Heart right ventricle (tissue), 16 donors: ENCODE results near the gene TERF2IP. TPM values are rescaled to one million over a fixed set of nuclear protein-coding genes. Genes with fewer than 3 reads are reported as not detected.

Experiments
- ATAC-seq, 8 donors: fragments of 200-7000 bp; cut with Tn5 transposase; one replicate each; pipeline ENCODE4 v1.9.1; 2020; ENCODE audit warnings: mild to moderate bottlenecking in 8 of 8, moderate library complexity in 8 of 8, moderate number of reproducible peaks in 1 of 8
- DNase-seq, 2 donors: peaks; one replicate each; pipeline ENCODE4 v3.0.0-alpha.2; 2020
- H3K27ac ChIP-seq, 10 donors: fragments of 200-600 bp; sonication (generic) in 2 of 10; one replicate each; pipeline versions ENCODE4 v1.5.0 to v1.8.0; 2020 to 2022; ENCODE audit warnings: mild to moderate bottlenecking in 3 of 10
- H3K27me3 ChIP-seq, 7 donors: fragments of 200-600 bp; one replicate each; pipeline ENCODE4 v1.8.0; 2021 to 2022; ENCODE audit warnings: mild to moderate bottlenecking in 2 of 7
- H3K36me3 ChIP-seq, 9 donors: fragments of 200-600 bp; sonication (generic) in 1 of 9; one replicate each; pipeline versions ENCODE4 v1.5.0 to v1.8.0; 2020 to 2022; ENCODE audit warnings: mild to moderate bottlenecking in 2 of 9
- H3K4me1 ChIP-seq, 9 donors: fragments of 200-600 bp; sonication (generic) in 1 of 9; one replicate each; pipeline versions ENCODE4 v1.5.0 to v1.8.0; 2020 to 2022; ENCODE audit warnings: mild to moderate bottlenecking in 4 of 9
- H3K4me3 ChIP-seq, 10 donors: fragments of 200-600 bp; sonication (generic) in 2 of 10; one replicate each; pipeline versions ENCODE4 v1.5.0 to v1.8.0; 2020 to 2022; ENCODE audit warnings: mild to moderate bottlenecking in 7 of 10, moderate library complexity in 2 of 10
- H3K9me3 ChIP-seq, 11 donors: fragments of 200-600 bp in 10 of 11; sonication (generic) in 2 of 11; one replicate each; pipeline versions ENCODE4 v1.5.0 to v1.8.0; 2013 to 2022; ENCODE audit warnings: mild to moderate bottlenecking in 2 of 11, control low read depth in 1 of 11, moderate library complexity in 1 of 11
- WGBS, 2 donors: extraction: QIAGEN DNeasy Blood & Tissue Kit; methylation state at CpG; one replicate each; pipeline ENCODE4 v1.1.7; 2013; ENCODE audit warnings: inconsistent platforms in 1 of 2; 5-methylcytosine and 5-hydroxymethylcytosine counted together
- intact Hi-C, 10 donors: fragments of 100-400 bp; cut with DNase I; formaldehyde crosslinking; loops; one replicate each; pipeline versions ENCODE4 v1.11.1 to v1.14.2; 2022
- polyA plus RNA-seq, 2 donors: library from polyadenylated mRNA; stranded (reverse); fragments of 200-250 nt; gene quantifications; one replicate each; pipeline ENCODE4 v1.2.3, GENCODE V29; 2013
- total RNA-seq, 10 donors: library from RNA; stranded (reverse); fragmentation: NEBNext Ultra II Directional in 3 of 10; extraction: Animal tissue kit (Norgen Biotek cat#: 25700) in 3 of 10; gene quantifications; one replicate each; pipeline versions ENCODE4 v1.2.1 to v1.2.4, GENCODE V29; 2021 to 2023
- TF ChIP-seq, protein P1 (sequence below), 9 donors: fragments of 200-600 bp; sonication (generic) in 2 of 9; IDR thresholded peaks; one replicate each; pipeline versions ENCODE4 v1.5.0 to v1.8.0; 2021 to 2022; ENCODE audit warnings: antibody characterized with exemption in 9 of 9, mild to moderate bottlenecking in 5 of 9, moderate library complexity in 1 of 9
- donor health status: Arrhythmogenic right ventricular cardiomyopathy.
- donor health status: ischemic (EF 13 %, LVEDD 7.1; RV severe dilation, severe dysfunction).
- donor health status: healthy with polysubstance abuse.
- donor health status: DM: no; HTN: yes; CAD: no.
- donor health status: DM: no; HTN: no; CAD: no.
- donor health status: ischemic (EF 25% LVEDD 6.9; RV normal size, moderate dysfunction).
- donor health status: ischemic (EF 25% LVEDD 5.7; RV mildly dilated, moderate dysfunction).
- donor health status: healthy.
- donor health status: DM: yes; HTN: yes; CAD: no.
- donor health status: Ischemic cardiomyopathy.
- donor health status: ischemic (EF 35%, LVEDD 5.7; RV mildly dilated, moderate dysfunction).
- donor health status: nonischemic (EF 11% LVEDD 7.7; RV severe dilation, severe dysfunction).
- donor health status: DM: yes; HTN: yes; CAD: no.
- donor health status: PGD.
- donor health status: ischemic (EF 29% LVEDD 5.4; RV normal size, mild dysfunction).
- donor health status: nonischemic (EF 23%, LVEDD 6.1; RV moderate dilation, normal function).

The TERF2IP gene
- total and polyA plus RNA-seq, 12 donors = 43.3 to 79.3 (median 64.5) TPM

DNA sequence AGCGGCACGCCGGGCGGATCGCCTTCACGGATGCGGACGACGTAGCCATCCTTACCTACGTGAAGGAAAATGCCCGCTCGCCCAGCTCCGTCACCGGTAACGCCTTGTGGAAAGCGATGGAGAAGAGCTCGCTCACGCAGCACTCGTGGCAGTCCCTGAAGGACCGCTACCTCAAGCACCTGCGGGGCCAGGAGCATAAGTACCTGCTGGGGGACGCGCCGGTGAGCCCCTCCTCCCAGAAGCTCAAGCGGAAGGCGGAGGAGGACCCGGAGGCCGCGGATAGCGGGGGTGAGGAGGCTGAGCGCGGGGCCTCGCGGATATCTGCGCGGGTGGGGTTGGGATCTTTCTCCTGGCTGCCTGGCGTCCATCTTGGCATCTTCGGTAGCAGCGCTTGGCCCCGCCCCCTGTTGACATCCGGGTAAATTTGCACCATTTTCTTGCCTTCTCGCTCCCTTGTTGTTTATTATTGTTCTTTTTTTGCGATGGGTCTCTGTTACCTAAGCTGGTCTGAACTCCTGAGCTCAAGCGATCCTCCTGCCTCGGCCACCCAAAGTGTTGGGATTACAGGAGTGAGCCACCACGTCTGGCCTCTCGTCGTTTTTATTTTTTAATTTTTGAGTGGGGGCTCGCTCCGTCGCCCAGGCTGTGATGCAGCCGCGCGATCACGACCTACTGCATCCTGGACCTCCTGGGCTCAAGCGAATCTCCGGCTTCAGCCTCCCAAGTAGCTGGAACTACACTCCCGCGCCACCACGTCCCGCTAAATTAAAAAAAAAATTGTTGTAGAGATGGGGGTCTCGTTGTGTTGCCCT is 898 bp downstream of the TERF2IP start:
- intact Hi-C loops = loop anchor here in 3 of 10 donors (5.0 to 10.0 kb wide), 3 partner anchors 91 to 116 kb away; partner anchors contain the start of gene TMEM231 (in 1 of the 3)
- 0% methylated on average over 62 of the region's 62 CpGs for WGBS, 2 donors
- Histone ChIP-seq H3K4me1 (peaks cover 0 to 72% (median 68%) of the 10 kb centered on the region in 9 donors), H3K27ac (peak overlapping the region; percentile 90 to 99 (median 98)), H3K4me3 (peak overlapping the region; percentile 62 to 100 (median 96)), H3K36me3 (peaks cover 0 to 26% (median 0%) of the 10 kb centered on the region in 9 donors), H3K9me3 (no peaks in the 10 kb centered on the region), H3K27me3 (no peaks in the 10 kb centered on the region)
- TF ChIP-seq, protein P1, sequence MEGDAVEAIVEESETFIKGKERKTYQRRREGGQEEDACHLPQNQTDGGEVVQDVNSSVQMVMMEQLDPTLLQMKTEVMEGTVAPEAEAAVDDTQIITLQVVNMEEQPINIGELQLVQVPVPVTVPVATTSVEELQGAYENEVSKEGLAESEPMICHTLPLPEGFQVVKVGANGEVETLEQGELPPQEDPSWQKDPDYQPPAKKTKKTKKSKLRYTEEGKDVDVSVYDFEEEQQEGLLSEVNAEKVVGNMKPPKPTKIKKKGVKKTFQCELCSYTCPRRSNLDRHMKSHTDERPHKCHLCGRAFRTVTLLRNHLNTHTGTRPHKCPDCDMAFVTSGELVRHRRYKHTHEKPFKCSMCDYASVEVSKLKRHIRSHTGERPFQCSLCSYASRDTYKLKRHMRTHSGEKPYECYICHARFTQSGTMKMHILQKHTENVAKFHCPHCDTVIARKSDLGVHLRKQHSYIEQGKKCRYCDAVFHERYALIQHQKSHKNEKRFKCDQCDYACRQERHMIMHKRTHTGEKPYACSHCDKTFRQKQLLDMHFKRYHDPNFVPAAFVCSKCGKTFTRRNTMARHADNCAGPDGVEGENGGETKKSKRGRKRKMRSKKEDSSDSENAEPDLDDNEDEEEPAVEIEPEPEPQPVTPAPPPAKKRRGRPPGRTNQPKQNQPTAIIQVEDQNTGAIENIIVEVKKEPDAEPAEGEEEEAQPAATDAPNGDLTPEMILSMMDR (IDR thresholded peaks at IDR 0.05) = no peak
- DNase-seq (peak; percentile 83 to 89), ATAC-seq (peak; percentile 56 to 87 (median 76))

DNA sequence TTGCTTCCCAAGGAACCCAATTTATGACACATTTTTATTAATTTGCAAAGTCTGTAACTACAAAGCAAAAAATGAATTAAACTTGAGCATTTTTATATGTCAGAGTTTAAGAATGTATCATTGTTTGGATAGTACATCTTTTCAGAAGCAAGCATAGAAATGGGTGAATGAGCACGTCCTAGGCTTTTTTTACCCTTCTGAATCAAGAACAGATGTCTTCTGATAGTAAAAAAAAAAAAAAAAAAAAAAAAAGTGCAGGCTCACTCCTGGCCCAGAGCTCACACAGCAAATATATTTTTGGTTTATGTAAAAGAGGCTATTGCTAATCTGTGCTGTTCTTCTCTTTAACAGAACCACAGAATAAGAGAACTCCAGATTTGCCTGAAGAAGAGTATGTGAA is 6.3 kb downstream of the TERF2IP start:
- H3K9me3 ChIP-seq = no peaks in the 10 kb centered on the region
- H3K36me3 ChIP-seq = peaks cover 0 to 54% (median 47%) of the 10 kb centered on the region in 9 donors
- no peak for ATAC-seq
- 38 to 41% methylated on average over 1 of the region's 1 CpG for WGBS, 2 donors
- TF ChIP-seq, protein P1 (IDR thresholded peaks at IDR 0.05) = no peak
- no peaks in the 10 kb centered on the region for H3K27me3 ChIP-seq
- H3K4me1 ChIP-seq = peaks cover 0 to 70% (median 46%) of the 10 kb centered on the region in 9 donors
- H3K4me3 ChIP-seq = no peak overlapping the region
- intact Hi-C loops = loop anchor here in 4 of 10 donors (5.0 to 10.0 kb wide), 3 partner anchors 108 to 1541 kb away; partner anchors contain the start of genes MON1B (in 1 of the 4) and SYCE1L (in 1 of the 4)
- H3K27ac ChIP-seq = no peak overlapping the region
- DNase-seq = no peak

DNA sequence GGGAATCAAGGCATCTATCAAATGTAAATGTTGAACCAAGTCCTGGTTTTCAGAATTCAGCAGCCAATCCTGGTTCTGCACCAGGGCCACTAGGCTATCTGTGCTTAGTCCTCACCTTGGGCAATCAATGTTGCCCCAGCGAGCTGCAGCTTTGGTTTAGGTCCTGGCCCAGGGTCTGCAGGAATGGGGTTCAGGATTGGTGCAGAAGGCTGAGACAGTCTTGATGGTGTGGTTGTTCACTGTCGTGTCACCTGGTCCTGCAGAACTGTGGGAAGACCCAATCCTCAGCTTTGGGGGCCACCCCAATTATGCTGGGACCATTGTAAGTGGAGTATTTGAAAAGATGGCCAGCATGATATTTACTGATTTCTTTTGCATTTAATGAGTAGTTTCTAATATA is 10.6 kb downstream of the TERF2IP start:
- no peak for DNase-seq
- H3K4me3 ChIP-seq = no peak overlapping the region
- H3K27ac ChIP-seq = no peak overlapping the region
- TF ChIP-seq, protein P1 (IDR thresholded peaks at IDR 0.05) = no peak
- intact Hi-C loops = loop anchor here in 3 of 10 donors (10.0 kb wide), 2 partner anchors 107 to 1537 kb away; partner anchors contain the start of genes MON1B (in 1 of the 3) and SYCE1L (in 1 of the 3)
- peaks cover 0 to 50% (median 22%) of the 10 kb centered on the region in 9 donors for H3K4me1 ChIP-seq
- H3K9me3 ChIP-seq = no peaks in the 10 kb centered on the region
- H3K27me3 ChIP-seq = no peaks in the 10 kb centered on the region
- ATAC-seq = no peak
- H3K36me3 ChIP-seq = peaks cover 0 to 82% (median 51%) of the 10 kb centered on the region in 9 donors
- 92 to 93% methylated on average over 2 of the region's 2 CpGs for WGBS, 2 donors

DNA sequence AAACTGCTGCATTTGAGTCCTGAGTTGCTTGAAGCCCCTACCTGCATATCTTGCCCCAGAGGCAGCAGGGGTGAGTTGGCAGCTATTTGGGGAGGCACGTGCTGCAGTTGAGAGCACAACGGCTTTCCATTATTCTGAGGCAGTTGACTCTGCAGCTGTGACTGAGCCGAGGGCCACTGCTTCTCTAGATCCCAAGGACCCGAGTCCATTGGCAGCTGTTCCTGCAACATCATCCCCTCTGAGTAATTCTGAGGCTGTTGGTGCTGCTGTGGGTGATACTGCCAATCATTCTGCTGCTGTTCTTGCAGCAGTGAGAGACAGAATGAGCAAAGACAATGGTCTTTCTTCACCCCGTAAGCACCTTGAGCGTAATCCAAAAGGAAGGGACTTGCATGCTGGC is 12.7 kb downstream of the TERF2IP start:
- ATAC-seq (no peak), DNase-seq (no peak)
- TF ChIP-seq, protein P1 (IDR thresholded peaks at IDR 0.05) = no peak
- Histone ChIP-seq H3K4me3 (no peak overlapping the region), H3K27ac (peak overlapping the region in 2 of 10 donors; percentile 33), H3K36me3 (peaks cover 0 to 68% (median 38%) of the 10 kb centered on the region in 9 donors), H3K4me1 (peaks cover 0 to 33% (median 13%) of the 10 kb centered on the region in 9 donors), H3K9me3 (no peaks in the 10 kb centered on the region), H3K27me3 (no peaks in the 10 kb centered on the region)
- intact Hi-C loops = loop anchor here in 2 of 10 donors (5.0 to 10.0 kb wide), 2 partner anchors 102 to 104 kb away; no protein-coding TSS in a partner anchor
- WGBS, 2 donors = 80 to 89% methylated on average over 6 of the region's 6 CpGs
